ENCODE data around the gene TRIO. TPM values are rescaled to one million over a fixed set of nuclear protein-coding genes. Genes with fewer than 3 reads are reported as not detected.

TRIO gene
- total RNA-seq, 4 donors from 2014 or later: 21.2 to 105 (median 47.6) TPM

DNA sequence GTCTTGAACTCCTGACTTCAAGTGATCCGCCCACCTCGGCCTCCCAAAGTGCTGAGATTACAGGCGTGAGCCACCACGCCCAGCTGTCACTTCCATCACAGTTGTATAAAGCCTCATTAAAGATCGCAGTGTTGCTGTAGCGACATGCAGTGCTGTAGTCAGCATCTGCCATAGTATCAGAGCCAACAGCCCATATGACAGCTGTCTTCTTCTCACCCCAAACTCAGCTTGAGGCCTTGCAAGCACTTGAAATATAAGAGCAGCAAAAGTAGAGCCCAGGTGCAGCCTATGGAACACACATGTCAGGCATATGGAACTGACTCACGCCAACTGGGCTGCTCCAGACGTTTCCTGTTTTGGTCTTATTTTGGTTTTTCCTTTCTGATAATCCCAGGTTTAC lies 167.8 kb downstream of the TRIO start:
- Histone ChIP-seq H3K4me3 (no peak overlapping the region), H3K36me3 (peaks cover 0 to 90% (median 0%) of the 10 kb centered on the region in 3 donors), H3K9me3 (no peaks in the 10 kb centered on the region), H3K4me1 (no peaks in the 10 kb centered on the region), H3K27ac (no peak overlapping the region), H3K27me3 (no peaks in the 10 kb centered on the region)
- DNase-seq: no peak
- TF ChIP-seq POLR2A (IDR thresholded peaks at IDR 0.05): no peak
- TF ChIP-seq, protein P1, sequence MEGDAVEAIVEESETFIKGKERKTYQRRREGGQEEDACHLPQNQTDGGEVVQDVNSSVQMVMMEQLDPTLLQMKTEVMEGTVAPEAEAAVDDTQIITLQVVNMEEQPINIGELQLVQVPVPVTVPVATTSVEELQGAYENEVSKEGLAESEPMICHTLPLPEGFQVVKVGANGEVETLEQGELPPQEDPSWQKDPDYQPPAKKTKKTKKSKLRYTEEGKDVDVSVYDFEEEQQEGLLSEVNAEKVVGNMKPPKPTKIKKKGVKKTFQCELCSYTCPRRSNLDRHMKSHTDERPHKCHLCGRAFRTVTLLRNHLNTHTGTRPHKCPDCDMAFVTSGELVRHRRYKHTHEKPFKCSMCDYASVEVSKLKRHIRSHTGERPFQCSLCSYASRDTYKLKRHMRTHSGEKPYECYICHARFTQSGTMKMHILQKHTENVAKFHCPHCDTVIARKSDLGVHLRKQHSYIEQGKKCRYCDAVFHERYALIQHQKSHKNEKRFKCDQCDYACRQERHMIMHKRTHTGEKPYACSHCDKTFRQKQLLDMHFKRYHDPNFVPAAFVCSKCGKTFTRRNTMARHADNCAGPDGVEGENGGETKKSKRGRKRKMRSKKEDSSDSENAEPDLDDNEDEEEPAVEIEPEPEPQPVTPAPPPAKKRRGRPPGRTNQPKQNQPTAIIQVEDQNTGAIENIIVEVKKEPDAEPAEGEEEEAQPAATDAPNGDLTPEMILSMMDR (IDR thresholded peaks at IDR 0.05): no peak
- WGBS, 2 donors: 82 to 96% methylated on average over 8 of the region's 8 CpGs
- intact Hi-C loops (cut with DNase I): no loop called here

DNA sequence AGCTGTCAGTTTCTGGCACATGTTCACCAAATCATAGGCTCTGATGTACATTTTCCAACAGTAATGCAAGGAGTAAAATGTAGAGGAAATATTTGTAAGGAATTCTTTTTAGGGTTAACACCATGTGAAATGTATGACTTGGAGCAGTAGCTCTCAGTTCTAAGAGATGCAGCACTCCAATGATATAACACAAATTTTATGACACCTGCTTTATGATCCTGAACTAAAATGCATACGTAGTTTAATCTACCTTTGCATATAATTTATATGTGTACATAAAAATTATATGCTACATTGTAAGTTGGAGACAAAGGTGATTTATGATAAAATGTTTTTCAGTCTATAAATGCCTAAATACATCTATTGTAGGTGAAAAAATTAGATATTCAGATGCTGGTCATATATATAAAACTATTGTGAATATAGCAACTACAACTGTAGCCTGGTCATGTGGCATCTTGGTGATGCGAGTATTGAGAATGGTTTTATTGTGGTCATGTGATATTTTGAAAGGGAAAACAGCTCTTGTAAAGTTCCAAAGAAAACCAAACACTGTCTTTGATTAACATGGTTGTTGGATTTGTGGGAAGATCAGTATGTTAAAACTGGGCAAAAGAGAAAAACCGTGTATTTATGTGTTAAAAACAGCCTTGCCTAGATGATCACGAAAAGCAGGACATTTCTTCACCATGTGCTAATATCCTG lies 171.0 kb downstream of the TRIO start:
- TF ChIP-seq, protein P1 (IDR thresholded peaks at IDR 0.05): no peak
- TF ChIP-seq POLR2A (IDR thresholded peaks at IDR 0.05): no peak
- 79 to 82% methylated on average over 4 of the region's 4 CpGs for WGBS, 2 donors
- Histone ChIP-seq H3K36me3 (peaks cover 0 to 88% (median 11%) of the 10 kb centered on the region in 3 donors), H3K4me3 (no peak overlapping the region), H3K27ac (no peak overlapping the region), H3K4me1 (peaks cover 0 to 7% (median 0%) of the 10 kb centered on the region in 3 donors), H3K9me3 (no peaks in the 10 kb centered on the region), H3K27me3 (no peaks in the 10 kb centered on the region)
- no peak for DNase-seq
- intact Hi-C loops (cut with DNase I): no loop called here

DNA sequence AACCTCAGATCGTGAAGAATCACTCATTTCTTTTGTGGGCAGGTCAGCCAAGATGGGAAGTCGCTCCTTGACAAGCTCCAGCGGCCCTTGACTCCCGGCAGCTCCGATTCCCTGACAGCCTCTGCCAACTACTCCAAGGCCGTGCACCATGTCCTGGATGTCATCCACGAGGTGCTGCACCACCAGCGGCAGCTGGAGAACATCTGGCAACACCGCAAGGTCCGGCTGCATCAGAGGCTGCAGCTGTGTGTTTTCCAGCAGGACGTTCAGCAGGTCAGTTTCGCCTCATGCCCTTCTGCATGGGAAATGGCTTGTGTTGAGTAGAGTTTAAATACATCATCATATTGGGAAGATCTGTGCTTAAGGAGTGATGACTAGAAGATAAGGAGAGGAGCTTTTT lies 173.3 kb downstream of the TRIO start:
- WGBS, 2 donors: 63 to 85% methylated on average over 5 to 10 of the region's 12 CpGs
- H3K36me3 ChIP-seq: peaks cover 0 to 84% (median 11%) of the 10 kb centered on the region in 3 donors
- peaks cover 0 to 14% (median 3%) of the 10 kb centered on the region in 3 donors for H3K4me1 ChIP-seq
- no peaks in the 10 kb centered on the region for H3K27me3 ChIP-seq
- no peak overlapping the region for H3K27ac ChIP-seq
- no peak for TF ChIP-seq POLR2A (IDR thresholded peaks at IDR 0.05)
- TF ChIP-seq, protein P1 (IDR thresholded peaks at IDR 0.05): no peak
- no peak for DNase-seq
- no peak overlapping the region for H3K4me3 ChIP-seq
- intact Hi-C loops (cut with DNase I): no loop called here
- no peaks in the 10 kb centered on the region for H3K9me3 ChIP-seq

- no peak for DNase-seq
- H3K36me3 ChIP-seq: peaks cover 0 to 80% (median 11%) of the 10 kb centered on the region in 3 donors
- intact Hi-C loops (cut with DNase I): no loop called here
- H3K4me3 ChIP-seq: no peak overlapping the region
- no peaks in the 10 kb centered on the region for H3K9me3 ChIP-seq
- TF ChIP-seq, protein P1 (IDR thresholded peaks at IDR 0.05): no peak
- TF ChIP-seq POLR2A (IDR thresholded peaks at IDR 0.05): no peak
- 24 to 25% methylated on average over 1 of the region's 1 CpG for WGBS, 2 donors
- H3K27me3 ChIP-seq: no peaks in the 10 kb centered on the region
- peaks cover 0 to 14% (median 3%) of the 10 kb centered on the region in 3 donors for H3K4me1 ChIP-seq
- H3K27ac ChIP-seq: no peak overlapping the region
Observed at GRCh38 chr5:14319102-14319501, 176.0 kb downstream of the TRIO start.

DNA sequence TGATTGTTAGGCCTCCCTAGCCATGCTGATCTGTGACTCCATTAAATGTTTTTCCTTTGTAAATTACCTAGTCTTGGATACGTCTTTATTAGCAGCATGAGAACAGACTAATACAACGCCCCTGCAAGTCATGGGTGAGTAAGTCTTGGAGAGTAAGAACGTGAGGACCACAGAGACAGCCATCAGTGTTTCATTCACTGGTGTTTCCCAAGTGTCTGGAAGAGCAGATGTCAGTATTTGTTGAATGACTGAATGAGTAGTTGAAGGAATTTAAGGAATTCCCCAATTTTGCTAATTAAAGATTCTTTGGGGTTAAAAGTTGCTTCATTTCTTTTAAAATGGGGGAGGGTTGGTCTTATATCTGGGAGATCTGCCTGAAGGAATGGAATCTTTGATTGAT lies 178.8 kb downstream of the TRIO start:
- Histone ChIP-seq H3K36me3 (peaks cover 0 to 68% (median 11%) of the 10 kb centered on the region in 3 donors), H3K27ac (no peak overlapping the region), H3K9me3 (no peaks in the 10 kb centered on the region), H3K4me1 (peaks cover 0 to 14% (median 3%) of the 10 kb centered on the region in 3 donors), H3K4me3 (no peak overlapping the region), H3K27me3 (no peaks in the 10 kb centered on the region)
- no peak for DNase-seq
- intact Hi-C loops (cut with DNase I): no loop called here
- no peak for TF ChIP-seq POLR2A (IDR thresholded peaks at IDR 0.05)
- TF ChIP-seq, protein P1 (IDR thresholded peaks at IDR 0.05): no peak
- WGBS, 2 donors: 94 to 96% methylated on average over 3 of the region's 3 CpGs
